ENCODE results near the gene KDM1A. TPM values are rescaled to one million over a fixed set of nuclear protein-coding genes. Genes with fewer than 3 reads are reported as not detected.

The KDM1A gene
- total and polyA plus RNA-seq, 10 of the 15 experiments (the other 5 are each of a cell fraction or from before 2014, with no cell fraction given), result 39.2 to 118 (median 98.9) TPM

DNA sequence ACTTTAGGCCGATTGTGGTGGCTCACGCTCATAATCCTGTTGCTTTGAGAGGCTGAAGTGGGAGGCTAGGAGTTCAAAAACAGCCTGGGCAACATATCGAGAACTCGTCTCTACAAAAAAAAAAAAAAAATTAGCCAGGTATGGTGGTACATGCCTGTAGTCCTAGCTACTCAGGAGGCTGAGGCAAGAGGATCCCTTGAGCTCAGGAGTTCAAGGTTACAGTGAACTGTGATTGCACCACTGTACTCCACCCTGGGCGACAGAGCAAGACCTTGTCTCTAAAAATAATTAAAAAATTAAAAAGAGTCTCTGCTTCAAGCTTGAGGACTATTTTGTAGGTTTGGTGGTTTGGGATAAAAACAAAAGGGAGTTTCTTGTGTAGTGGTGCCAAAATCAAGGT, 21.2 kb downstream of the KDM1A start:
- H2AFZ ChIP-seq (ENCODE audit: control insufficient read depth, low read depth, low read length), result no peak overlapping the region
- BruUV-seq (replicated peaks), result no TSS peak
- ATAC-seq (no peak), FAIRE-seq (no peak), DNase-seq (ENCODE audit: low read depth, low spot score) (no peak)
- H3K36me3 ChIP-seq (ENCODE audit: control insufficient read depth in 2 of 2, insufficient read depth in 2 of 2, low read length in 1 of 2), result peaks cover 0 to 6% of the 10 kb centered on the region in 2 experiments; a peak in 1 of 4 replicates
- ChIA-PET CTCF (interaction anchor here (1.2 to 1.8 kb wide), 4 partner anchors 9 to 59 kb away, joined by 3 to 7 read pairs (median 4); no protein-coding TSS in a partner anchor), RAD21 (ENCODE audit: unreplicated experiment) (interaction anchor here (1.3 kb wide), 1 partner anchor 143 kb away, joined by 4 read pairs; no protein-coding TSS in a partner anchor), POLR2A (no interaction called here), SMC1A (ENCODE audit: uncharacterized antibody, unreplicated experiment) (interaction anchor here (0.6 to 1.4 kb wide), 5 partner anchors 10 to 58 kb away, joined by 3 to 6 read pairs (median 3); no protein-coding TSS in a partner anchor)
- H3K4me2 ChIP-seq (ENCODE audit: control insufficient read depth, insufficient read depth), result no peak overlapping the region; the same call in 1 of the 2 replicates
- H3K4me1 ChIP-seq (ENCODE audit: control insufficient read depth, insufficient read depth, low read length), result peaks cover 12% of the 10 kb centered on the region
- no peaks in the 10 kb centered on the region for H3K27me3 ChIP-seq (replicated peaks in 1 of 2; ENCODE audit: control insufficient read depth in 2 of 2, insufficient read depth in 2 of 2, low read length in 1 of 2)
- H3K27ac ChIP-seq (ENCODE audit: control insufficient read depth, insufficient read depth), result no peak overlapping the region
- WGBS (ENCODE audit: insufficient coverage, insufficient replicate concordance, low lambda C conversion rate, missing lambda C conversion rate), result 99% methylated on average over 5 of the region's 5 CpGs
- in situ Hi-C loops (cut with MboI), result no loop called here
- H4K20me1 ChIP-seq (ENCODE audit: control insufficient read depth, insufficient read depth), result no peaks in the 10 kb centered on the region
- H3K9ac ChIP-seq (ENCODE audit: control insufficient read depth, insufficient read depth, low read length), result no peak overlapping the region
- intact Hi-C loops (cut with micrococcal nuclease; ENCODE audit: unreplicated experiment), result no loop called here
- no peak for TF ChIP-seq HDAC2 (IDR thresholded peaks at IDR 0.05)
- TF ChIP-seq KLF5 (IDR thresholded peaks at IDR 0.05; ENCODE audit: partially characterized antibody), result no peak
- no peak for TF ChIP-seq CBX5 (IDR thresholded peaks at IDR 0.05; ENCODE audit: low read depth)
- no peak for TF ChIP-seq JUND (IDR thresholded peaks at IDR 0.05; ENCODE audit: low read depth, low read length)
- TF ChIP-seq, protein P1, sequence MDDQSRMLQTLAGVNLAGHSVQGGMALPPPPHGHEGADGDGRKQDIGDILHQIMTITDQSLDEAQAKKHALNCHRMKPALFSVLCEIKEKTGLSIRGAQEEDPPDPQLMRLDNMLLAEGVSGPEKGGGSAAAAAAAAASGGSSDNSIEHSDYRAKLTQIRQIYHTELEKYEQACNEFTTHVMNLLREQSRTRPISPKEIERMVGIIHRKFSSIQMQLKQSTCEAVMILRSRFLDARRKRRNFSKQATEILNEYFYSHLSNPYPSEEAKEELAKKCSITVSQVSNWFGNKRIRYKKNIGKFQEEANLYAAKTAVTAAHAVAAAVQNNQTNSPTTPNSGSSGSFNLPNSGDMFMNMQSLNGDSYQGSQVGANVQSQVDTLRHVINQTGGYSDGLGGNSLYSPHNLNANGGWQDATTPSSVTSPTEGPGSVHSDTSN (IDR thresholded peaks at IDR 0.05; ENCODE audit: insufficient replicate concordance, low read depth, low read length), result no peak
- TF ChIP-seq, protein P2, sequence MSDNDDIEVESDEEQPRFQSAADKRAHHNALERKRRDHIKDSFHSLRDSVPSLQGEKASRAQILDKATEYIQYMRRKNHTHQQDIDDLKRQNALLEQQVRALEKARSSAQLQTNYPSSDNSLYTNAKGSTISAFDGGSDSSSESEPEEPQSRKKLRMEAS (IDR thresholded peaks at IDR 0.05; ENCODE audit: low read depth, low read length), result no peak
- no peak for TF ChIP-seq RAD21 (IDR thresholded peaks at IDR 0.05; ENCODE audit: insufficient read depth, low read depth, low read length)
- TF ChIP-seq NR2C2 (IDR thresholded peaks at IDR 0.05; ENCODE audit: borderline replicate concordance, control insufficient read depth, insufficient read length, low read depth), result no peak
- TF ChIP-seq, protein P3, sequence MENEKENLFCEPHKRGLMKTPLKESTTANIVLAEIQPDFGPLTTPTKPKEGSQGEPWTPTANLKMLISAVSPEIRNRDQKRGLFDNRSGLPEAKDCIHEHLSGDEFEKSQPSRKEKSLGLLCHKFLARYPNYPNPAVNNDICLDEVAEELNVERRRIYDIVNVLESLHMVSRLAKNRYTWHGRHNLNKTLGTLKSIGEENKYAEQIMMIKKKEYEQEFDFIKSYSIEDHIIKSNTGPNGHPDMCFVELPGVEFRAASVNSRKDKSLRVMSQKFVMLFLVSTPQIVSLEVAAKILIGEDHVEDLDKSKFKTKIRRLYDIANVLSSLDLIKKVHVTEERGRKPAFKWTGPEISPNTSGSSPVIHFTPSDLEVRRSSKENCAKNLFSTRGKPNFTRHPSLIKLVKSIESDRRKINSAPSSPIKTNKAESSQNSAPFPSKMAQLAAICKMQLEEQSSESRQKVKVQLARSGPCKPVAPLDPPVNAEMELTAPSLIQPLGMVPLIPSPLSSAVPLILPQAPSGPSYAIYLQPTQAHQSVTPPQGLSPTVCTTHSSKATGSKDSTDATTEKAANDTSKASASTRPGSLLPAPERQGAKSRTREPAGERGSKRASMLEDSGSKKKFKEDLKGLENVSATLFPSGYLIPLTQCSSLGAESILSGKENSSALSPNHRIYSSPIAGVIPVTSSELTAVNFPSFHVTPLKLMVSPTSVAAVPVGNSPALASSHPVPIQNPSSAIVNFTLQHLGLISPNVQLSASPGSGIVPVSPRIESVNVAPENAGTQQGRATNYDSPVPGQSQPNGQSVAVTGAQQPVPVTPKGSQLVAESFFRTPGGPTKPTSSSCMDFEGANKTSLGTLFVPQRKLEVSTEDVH (IDR thresholded peaks at IDR 0.05; ENCODE audit: low read depth, partially characterized antibody), result no peak
- no peak for TF ChIP-seq NR2C1 (IDR thresholded peaks at IDR 0.05)
- no peak for TF ChIP-seq PAX5 (IDR thresholded peaks at IDR 0.05; ENCODE audit: borderline replicate concordance, low read depth, low read length)
- H3K79me2 ChIP-seq (ENCODE audit: control insufficient read depth, insufficient read depth, low read length), result peaks cover 54% of the 10 kb centered on the region
- H3K9me3 ChIP-seq (replicated peaks; ENCODE audit: control insufficient read depth, insufficient read depth, low read length), result no peaks in the 10 kb centered on the region
- H3K4me3 ChIP-seq, result no peak overlapping the region

Data from GM12878 (cell line).